ENCODE measurements around the gene ITGB7.

GRCh38 chr12:53169644-53170043 is 37.4 kb downstream of the ITGB7 start:
- TF ChIP-seq, protein P1, sequence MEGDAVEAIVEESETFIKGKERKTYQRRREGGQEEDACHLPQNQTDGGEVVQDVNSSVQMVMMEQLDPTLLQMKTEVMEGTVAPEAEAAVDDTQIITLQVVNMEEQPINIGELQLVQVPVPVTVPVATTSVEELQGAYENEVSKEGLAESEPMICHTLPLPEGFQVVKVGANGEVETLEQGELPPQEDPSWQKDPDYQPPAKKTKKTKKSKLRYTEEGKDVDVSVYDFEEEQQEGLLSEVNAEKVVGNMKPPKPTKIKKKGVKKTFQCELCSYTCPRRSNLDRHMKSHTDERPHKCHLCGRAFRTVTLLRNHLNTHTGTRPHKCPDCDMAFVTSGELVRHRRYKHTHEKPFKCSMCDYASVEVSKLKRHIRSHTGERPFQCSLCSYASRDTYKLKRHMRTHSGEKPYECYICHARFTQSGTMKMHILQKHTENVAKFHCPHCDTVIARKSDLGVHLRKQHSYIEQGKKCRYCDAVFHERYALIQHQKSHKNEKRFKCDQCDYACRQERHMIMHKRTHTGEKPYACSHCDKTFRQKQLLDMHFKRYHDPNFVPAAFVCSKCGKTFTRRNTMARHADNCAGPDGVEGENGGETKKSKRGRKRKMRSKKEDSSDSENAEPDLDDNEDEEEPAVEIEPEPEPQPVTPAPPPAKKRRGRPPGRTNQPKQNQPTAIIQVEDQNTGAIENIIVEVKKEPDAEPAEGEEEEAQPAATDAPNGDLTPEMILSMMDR (IDR thresholded peaks at IDR 0.05) = no peak
- TF ChIP-seq POLR2A (IDR thresholded peaks at IDR 0.05) = no peak
